Activated CD8-positive, alpha-beta T cell treated with anti-CD3 and anti-CD28 coated beads, Interleukin-2, amount 10 ng/mL, durations not matched to agents 7 days and 5 days (primary cell): Measurements from ENCODE around the gene PDCD10. TPM values are rescaled to one million over a fixed set of nuclear protein-coding genes. Genes with fewer than 3 reads are reported as not detected.

ENCODE experiments used
- ATAC-seq: fragments of 150-1000 bp; cut with Tn5 transposase; one replicate; pipeline ENCODE4 v1.10.0; 2021; ENCODE audit warnings: moderate library complexity
- CTCF ChIA-PET: fragments of 350-600 bp; sonication (Branson Sonifier 250); formaldehyde crosslinking; loops from one replicate; lab custom pipeline; 2021; ENCODE audit warnings: antibody characterized with exemption; lab: Charles Lee
- POLR2A ChIA-PET: fragments of 350-600 bp; sonication (Branson Sonifier 250); formaldehyde crosslinking; loops from one replicate; lab custom pipeline; 2021; ENCODE audit warnings: antibody characterized with exemption; lab: Charles Lee
- DNase-seq: peaks from one replicate; pipeline ENCODE4 v3.0.0-alpha.2; 2020
- H3K27ac Mint-ChIP-seq: one replicate; pipeline ENCODE4 v1.8.0; 2021; ENCODE audit warnings: mild to moderate bottlenecking, mixed read lengths
- H3K27me3 Mint-ChIP-seq: one replicate; pipeline ENCODE4 v1.8.0; 2021; ENCODE audit warnings: low read depth, mixed read lengths
- H3K36me3 Mint-ChIP-seq: one replicate; pipeline ENCODE4 v1.8.0; 2021; ENCODE audit warnings: low read depth, mixed read lengths
- H3K4me1 Mint-ChIP-seq: one replicate; pipeline ENCODE4 v1.8.0; 2021; ENCODE audit warnings: low read depth, mixed read lengths
- H3K4me3 Mint-ChIP-seq: one replicate; pipeline ENCODE4 v1.8.0; 2021; ENCODE audit warnings: mild to moderate bottlenecking, mixed read lengths
- H3K9me3 Mint-ChIP-seq: one replicate; pipeline ENCODE4 v1.8.0; 2022; ENCODE audit warnings: mixed read lengths; ENCODE audit not compliant: insufficient read depth
- total RNA-seq, 2 experiments: library from RNA; stranded (reverse); gene quantifications; one replicate each; pipeline ENCODE4 v1.2.3, GENCODE V29; 2021

The PDCD10 gene
- total RNA-seq, 2 experiments from 2014 or later: 69.6 to 72.2 TPM

DNA sequence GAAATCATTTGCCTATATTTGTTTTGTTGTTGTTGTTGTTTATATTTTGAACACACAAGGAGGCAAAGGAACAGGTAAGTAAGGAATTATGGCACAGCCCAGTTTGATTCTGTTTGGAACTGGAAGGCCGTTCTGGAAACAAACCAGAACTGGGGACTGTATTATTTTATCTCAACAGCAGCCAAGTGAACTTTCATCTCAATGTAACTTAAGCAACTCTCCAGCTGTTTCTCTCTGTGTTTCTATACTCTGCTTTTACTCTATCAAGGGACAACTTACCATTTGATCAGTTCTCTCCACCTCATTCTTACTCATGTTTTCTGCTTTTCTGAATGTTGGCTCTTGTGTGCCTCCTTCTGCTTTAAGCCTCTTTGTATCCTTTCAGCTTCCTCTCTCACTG is 65.0 kb downstream of the PDCD10 start:
- ATAC-seq: no peak
- Mint-ChIP-seq H3K4me1 (no peaks in the 10 kb centered on the region), H3K27me3 (no peaks in the 10 kb centered on the region), H3K36me3 (peaks cover 14% of the 10 kb centered on the region), H3K9me3 (no peaks in the 10 kb centered on the region), H3K27ac (no peak overlapping the region), H3K4me3 (no peak overlapping the region)
- no peak for DNase-seq
- CTCF ChIA-PET: interaction anchor here (0.6 to 1.6 kb wide), 2 partner anchors 15 to 18 kb away, joined by 3 to 6 read pairs; no protein-coding TSS in a partner anchor
- POLR2A ChIA-PET: no interaction called here

GRCh38 chr3:167668651-167669050 is 66.0 kb downstream of the PDCD10 start:
- Mint-ChIP-seq H3K27ac (no peak overlapping the region), H3K36me3 (peaks cover 4% of the 10 kb centered on the region), H3K27me3 (no peaks in the 10 kb centered on the region), H3K4me3 (no peak overlapping the region), H3K9me3 (no peaks in the 10 kb centered on the region), H3K4me1 (no peaks in the 10 kb centered on the region)
- ATAC-seq (no peak), DNase-seq (no peak)
- POLR2A ChIA-PET: no interaction called here
- CTCF ChIA-PET: interaction anchor here (1.5 kb wide), 1 partner anchor 15 kb away, joined by 3 read pairs; no protein-coding TSS in a partner anchor

- no peaks in the 10 kb centered on the region for H3K36me3 Mint-ChIP-seq
- H3K9me3 Mint-ChIP-seq: no peaks in the 10 kb centered on the region
- DNase-seq: no peak
- no peaks in the 10 kb centered on the region for H3K27me3 Mint-ChIP-seq
- no peak overlapping the region for H3K4me3 Mint-ChIP-seq
- ATAC-seq: no peak
- CTCF ChIA-PET: interaction anchor here (1.7 kb wide), 1 partner anchor 18 kb away, joined by 4 read pairs; no protein-coding TSS in a partner anchor
- POLR2A ChIA-PET: no interaction called here
- H3K27ac Mint-ChIP-seq: no peak overlapping the region
- no peaks in the 10 kb centered on the region for H3K4me1 Mint-ChIP-seq
Measured at GRCh38 chr3:167666563-167666962, 68.1 kb downstream of the PDCD10 start.

DNA sequence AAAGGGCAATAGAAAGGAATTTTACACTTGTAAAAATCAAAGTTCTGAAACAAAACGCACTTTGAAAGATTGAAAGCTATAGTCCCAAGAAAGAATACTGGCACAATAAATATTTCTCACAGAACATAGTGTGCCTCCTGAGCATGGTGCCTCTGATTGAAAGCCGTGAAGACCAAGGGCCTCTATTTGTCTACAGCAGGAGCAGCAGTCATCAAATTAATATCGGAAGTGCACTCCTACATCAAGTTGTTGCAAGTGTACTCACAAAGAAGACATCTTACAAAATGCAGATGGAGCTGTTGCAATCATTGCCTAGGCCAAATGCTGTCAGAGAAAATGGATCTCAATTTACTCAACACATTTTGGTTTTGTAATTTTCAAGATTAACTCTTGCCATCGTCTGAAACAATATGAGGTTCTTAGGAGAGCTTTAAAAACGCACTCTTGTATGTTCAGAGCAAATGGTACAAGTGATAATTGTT is 71.7 kb downstream of the PDCD10 start:
- ATAC-seq (no peak), DNase-seq (no peak)
- POLR2A ChIA-PET: no interaction called here
- Mint-ChIP-seq H3K9me3 (no peaks in the 10 kb centered on the region), H3K27me3 (no peaks in the 10 kb centered on the region), H3K36me3 (no peaks in the 10 kb centered on the region), H3K27ac (no peak overlapping the region), H3K4me3 (no peak overlapping the region), H3K4me1 (no peaks in the 10 kb centered on the region)
- CTCF ChIA-PET: interaction anchor here (1.5 kb wide), 1 partner anchor 22 kb away, joined by 6 read pairs; no protein-coding TSS in a partner anchor

GRCh38 chr3:167657684-167658225 is 76.9 kb downstream of the PDCD10 start:
- ChIA-PET CTCF (no interaction called here), POLR2A (interaction anchor here (0.6 kb wide), 1 partner anchor 250 kb away, joined by 3 read pairs; no protein-coding TSS in a partner anchor)
- no peaks in the 10 kb centered on the region for H3K36me3 Mint-ChIP-seq
- no peaks in the 10 kb centered on the region for H3K27me3 Mint-ChIP-seq
- no peak overlapping the region for H3K27ac Mint-ChIP-seq
- H3K4me1 Mint-ChIP-seq: no peaks in the 10 kb centered on the region
- no peak for DNase-seq
- H3K4me3 Mint-ChIP-seq: no peak overlapping the region
- ATAC-seq: no peak
- no peaks in the 10 kb centered on the region for H3K9me3 Mint-ChIP-seq

DNA sequence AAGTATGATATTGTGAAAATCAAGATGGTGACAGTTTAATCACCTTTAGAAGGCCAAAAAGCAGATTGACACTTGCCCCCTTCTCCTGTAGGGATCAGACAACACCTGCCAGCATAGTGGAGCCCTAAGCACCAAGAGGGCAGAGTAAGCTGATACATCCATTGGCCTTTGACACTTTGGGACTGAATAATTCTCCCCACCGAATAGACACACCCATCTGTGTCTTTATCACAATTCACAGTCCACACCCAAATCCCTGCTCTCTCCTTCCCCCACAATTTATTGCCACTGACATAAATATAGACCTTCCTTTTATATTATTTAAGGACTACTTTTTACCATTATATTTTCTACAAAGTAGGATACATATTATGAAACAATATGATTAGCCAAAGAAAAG is 77.9 kb downstream of the PDCD10 start:
- DNase-seq (no peak), ATAC-seq (no peak)
- Mint-ChIP-seq H3K4me1 (no peaks in the 10 kb centered on the region), H3K36me3 (no peaks in the 10 kb centered on the region), H3K9me3 (no peaks in the 10 kb centered on the region), H3K4me3 (no peak overlapping the region), H3K27ac (no peak overlapping the region), H3K27me3 (no peaks in the 10 kb centered on the region)
- POLR2A ChIA-PET: no interaction called here
- CTCF ChIA-PET: no interaction called here

DNA sequence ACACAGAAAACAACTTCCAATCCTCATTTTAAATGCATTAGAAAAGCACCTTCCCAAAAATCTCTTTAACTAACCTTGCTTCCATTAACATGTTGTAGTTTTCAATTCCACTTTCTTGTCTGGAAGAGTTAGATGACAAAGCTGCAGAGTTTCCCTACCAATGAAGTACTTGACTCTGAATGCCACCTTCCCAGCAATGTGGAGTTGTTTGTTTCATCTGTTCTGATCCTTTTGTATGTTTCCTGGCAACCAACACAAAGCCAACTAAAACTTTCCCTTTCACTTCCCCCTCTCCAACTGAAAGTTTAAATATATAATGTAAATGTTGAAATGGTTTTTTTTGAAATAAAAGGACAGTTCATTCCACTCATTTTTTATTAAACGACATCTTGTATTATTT is 80.9 kb downstream of the PDCD10 start, which contains the start of gene WDR49:
WDR49 (minus strand) TSS at position 183 of the 400 bp plus-strand sequence. CDS start 517 bp downstream, outside the sequence.
- CTCF ChIA-PET: no interaction called here
- Mint-ChIP-seq H3K27me3 (no peaks in the 10 kb centered on the region), H3K27ac (no peak within 1 kb of the TSS), H3K4me1 (peaks cover 4% of the 10 kb centered on the region), H3K9me3 (no peaks in the 10 kb centered on the region), H3K4me3 (no peak within 1 kb of the TSS), H3K36me3 (no peaks in the 10 kb centered on the region)
- ATAC-seq (no peak), DNase-seq (no peak)
- POLR2A ChIA-PET: no interaction called here

GRCh38 chr3:167653155-167653554 is 81.5 kb downstream of the PDCD10 start:
- no peak overlapping the region for H3K4me3 Mint-ChIP-seq
- POLR2A ChIA-PET: no interaction called here
- H3K36me3 Mint-ChIP-seq: no peaks in the 10 kb centered on the region
- no peak for DNase-seq
- H3K4me1 Mint-ChIP-seq: peaks cover 4% of the 10 kb centered on the region
- no peaks in the 10 kb centered on the region for H3K27me3 Mint-ChIP-seq
- no peak overlapping the region for H3K27ac Mint-ChIP-seq
- no peaks in the 10 kb centered on the region for H3K9me3 Mint-ChIP-seq
- no peak for ATAC-seq
- CTCF ChIA-PET: no interaction called here

GRCh38 chr3:167651826-167652225 is 82.9 kb downstream of the PDCD10 start:
- H3K9me3 Mint-ChIP-seq: no peaks in the 10 kb centered on the region
- DNase-seq (no peak), ATAC-seq (no peak)
- CTCF ChIA-PET: interaction anchor here (0.6 kb wide), 1 partner anchor 18 kb away, joined by 3 read pairs; no protein-coding TSS in a partner anchor
- no peak overlapping the region for H3K4me3 Mint-ChIP-seq
- no peaks in the 10 kb centered on the region for H3K27me3 Mint-ChIP-seq
- peaks cover 4% of the 10 kb centered on the region for H3K4me1 Mint-ChIP-seq
- POLR2A ChIA-PET: no interaction called here
- no peak overlapping the region for H3K27ac Mint-ChIP-seq
- H3K36me3 Mint-ChIP-seq: no peaks in the 10 kb centered on the region

DNA sequence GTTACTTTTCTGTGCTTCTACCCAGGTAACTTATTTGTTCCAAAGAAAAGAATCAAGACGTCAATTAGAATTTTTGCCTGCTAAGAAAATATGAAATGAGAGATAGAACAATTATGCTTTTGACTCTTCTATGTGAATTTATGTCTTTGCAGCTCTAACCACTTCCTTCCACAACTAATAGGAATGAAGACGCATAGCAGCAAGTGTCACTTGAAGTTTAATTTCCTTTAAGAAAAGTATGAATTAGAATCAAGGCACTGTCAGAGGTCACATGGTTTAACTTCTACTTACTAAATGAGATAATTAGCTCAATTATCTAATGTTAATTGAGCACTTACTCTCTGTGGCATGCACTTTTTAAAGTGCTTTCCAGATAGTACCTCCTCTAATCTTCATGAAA is 84.2 kb downstream of the PDCD10 start:
- no peak for ATAC-seq
- no peak overlapping the region for H3K4me3 Mint-ChIP-seq
- H3K27ac Mint-ChIP-seq: no peak overlapping the region
- H3K9me3 Mint-ChIP-seq: no peaks in the 10 kb centered on the region
- H3K36me3 Mint-ChIP-seq: no peaks in the 10 kb centered on the region
- DNase-seq: no peak
- ChIA-PET POLR2A (no interaction called here), CTCF (no interaction called here)
- H3K27me3 Mint-ChIP-seq: no peaks in the 10 kb centered on the region
- H3K4me1 Mint-ChIP-seq: peaks cover 4% of the 10 kb centered on the region

GRCh38 chr3:167649746-167650145 is 84.9 kb downstream of the PDCD10 start:
- Mint-ChIP-seq H3K4me1 (peaks cover 4% of the 10 kb centered on the region), H3K27me3 (no peaks in the 10 kb centered on the region), H3K27ac (no peak overlapping the region), H3K4me3 (no peak overlapping the region), H3K36me3 (no peaks in the 10 kb centered on the region), H3K9me3 (no peaks in the 10 kb centered on the region)
- DNase-seq (no peak), ATAC-seq (no peak)
- CTCF ChIA-PET: no interaction called here
- POLR2A ChIA-PET: no interaction called here

- Mint-ChIP-seq H3K9me3 (peaks cover 3% of the 10 kb centered on the region), H3K4me3 (no peak overlapping the region), H3K36me3 (no peaks in the 10 kb centered on the region), H3K27me3 (peaks cover 4% of the 10 kb centered on the region), H3K4me1 (no peaks in the 10 kb centered on the region), H3K27ac (no peak overlapping the region)
- POLR2A ChIA-PET: no interaction called here
- CTCF ChIA-PET: no interaction called here
- DNase-seq (no peak), ATAC-seq (no peak)
Measured at GRCh38 chr3:167644611-167645010, 90.1 kb downstream of the PDCD10 start.
